ENCODE results near the gene ARL15.

ARL15 gene

GRCh38 chr5:53834500-53834899 is 475.9 kb downstream of the ARL15 start:
- no peak for TF ChIP-seq EZH2phosphoT487 (IDR thresholded peaks at IDR 0.05; ENCODE audit: borderline replicate concordance)
- TF ChIP-seq CTCF (conservative IDR thresholded peaks at IDR 0.05; ENCODE audit: low read length), result no peak
- no peak overlapping the region for H3K4me3 ChIP-seq (ENCODE audit: low read length, poor library complexity, severe bottlenecking)
- H4K20me1 ChIP-seq (ENCODE audit: insufficient read depth, low read length, poor library complexity, severe bottlenecking), result no peaks in the 10 kb centered on the region
- no peaks in the 10 kb centered on the region for H3K4me1 ChIP-seq (ENCODE audit: insufficient read depth, low read length, poor library complexity, severe bottlenecking)
- H3K9me2 ChIP-seq (replicated peaks; ENCODE audit: low read depth, low read length), result no peaks in the 10 kb centered on the region
- H3K79me2 ChIP-seq (ENCODE audit: insufficient read depth, low read length), result no peaks in the 10 kb centered on the region
- no peaks in the 10 kb centered on the region for H3K9me3 ChIP-seq (ENCODE audit: insufficient read depth, low read depth, low read length)
- no peaks in the 10 kb centered on the region for H3F3A ChIP-seq (ENCODE audit: low read depth)
- no peak overlapping the region for H3K9ac ChIP-seq (ENCODE audit: low read depth, low read length, poor library complexity, severe bottlenecking)
- no peak overlapping the region for H3K4me2 ChIP-seq (ENCODE audit: low read depth, low read length, poor library complexity, severe bottlenecking)
- no peak overlapping the region for H2AFZ ChIP-seq (ENCODE audit: low read length)
- H3K27me3 ChIP-seq (ENCODE audit: insufficient read depth, low read length, poor library complexity, severe bottlenecking), result no peaks in the 10 kb centered on the region
- H3K36me3 ChIP-seq (ENCODE audit: insufficient read depth, low read length), result no peaks in the 10 kb centered on the region

Data from Loucy (cell line).